Embryonic facial prominence (tissue), 1 donor: ENCODE results near the gene MDH2.
"Not testable (repeated sequence)": the region's sequence is repeated elsewhere in the genome, so short reads cannot be mapped to it uniquely, and the experiment has no call there.

ENCODE experiments used
- DNase-seq: peaks from one replicate; pipeline ENCODE4 v3.0.0-alpha.2; 2016; ENCODE audit errors: extremely low spot score

Gene MDH2

GRCh38 chr7:76047305-76047810 is 548 bp upstream of the MDH2 start:
- DNase-seq, result no peak

DNA sequence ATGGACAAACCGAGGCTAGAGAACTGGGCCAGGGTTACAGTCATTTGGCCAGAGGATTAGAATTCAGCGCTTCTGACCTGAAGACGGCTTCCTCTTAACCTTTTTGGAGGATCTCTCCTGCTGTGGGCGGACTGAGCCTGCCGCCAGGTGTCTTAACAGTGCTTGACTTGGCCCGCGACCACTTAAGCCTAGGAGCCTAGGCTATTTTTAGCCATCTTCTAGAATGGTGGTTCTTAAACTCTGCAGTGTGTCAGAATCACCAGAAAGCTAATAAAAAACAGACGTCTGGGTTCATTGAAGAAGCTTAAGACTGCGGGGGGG is 722 bp downstream of the MDH2 start:
- DNase-seq, result no peak

GRCh38 chr7:76049295-76049694 is 1.4 kb downstream of the MDH2 start:
- no peak for DNase-seq

GRCh38 chr7:76050545-76050944 is 2.6 kb downstream of the MDH2 start:
- DNase-seq, result no peak

DNA sequence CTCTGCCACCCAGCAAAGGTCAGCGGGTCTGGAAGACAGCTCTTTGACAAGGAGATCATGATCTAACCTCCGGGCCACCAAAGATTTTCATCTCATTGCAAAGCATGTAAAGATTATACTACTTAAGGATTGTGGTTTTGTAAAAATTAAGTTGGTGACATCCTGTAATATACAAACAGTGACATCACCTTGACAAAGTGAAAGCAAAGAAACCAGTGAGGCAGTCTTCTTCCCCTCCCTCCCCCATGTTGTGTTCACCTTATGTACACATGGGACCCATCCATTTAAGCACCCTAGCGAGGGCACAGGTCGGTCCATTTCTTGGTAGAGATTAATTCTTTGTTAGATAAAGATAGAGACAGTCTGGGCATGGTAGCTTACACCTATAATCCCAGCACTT is 3.9 kb downstream of the MDH2 start:
- no peak for DNase-seq

DNA sequence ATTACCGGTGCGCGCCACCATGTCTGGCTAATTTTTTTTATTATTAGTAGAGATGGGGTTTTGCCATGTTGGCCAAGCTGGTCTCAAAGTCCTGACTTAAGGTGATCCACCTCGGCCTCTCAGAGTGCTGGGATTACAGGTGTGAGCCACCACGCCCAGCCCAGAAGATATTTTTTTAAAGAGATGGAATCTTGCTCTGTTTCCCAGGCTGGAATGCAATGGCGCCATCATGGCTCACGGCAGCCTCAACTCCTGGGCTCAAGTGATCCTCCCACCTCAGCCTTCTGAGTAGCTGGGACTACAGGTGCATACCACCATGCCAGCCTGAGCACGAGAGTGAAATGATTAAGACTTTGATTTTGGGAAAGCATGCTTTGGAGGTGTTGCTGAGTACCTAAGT is 4.8 kb downstream of the MDH2 start:
- not testable (repeated sequence) for DNase-seq

DNA sequence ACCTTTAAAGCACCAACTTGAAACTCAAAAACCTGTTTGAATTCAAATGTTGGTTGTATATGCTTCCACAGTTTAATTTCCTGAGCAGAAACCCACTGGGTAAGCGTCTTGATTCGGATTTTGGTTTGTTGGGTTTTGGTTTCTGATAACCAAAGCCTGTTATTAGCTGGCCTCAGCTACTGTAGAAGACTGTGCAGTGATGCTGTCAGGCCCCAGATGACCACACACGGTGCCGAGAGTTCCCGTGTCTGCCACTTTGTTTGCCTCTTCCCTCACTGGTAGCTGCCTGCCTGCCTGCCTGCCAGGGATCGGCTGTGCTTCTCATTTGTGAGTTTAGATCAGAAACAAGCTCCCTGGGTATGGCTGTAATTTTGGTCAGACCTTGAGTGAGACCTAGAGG is 5.6 kb downstream of the MDH2 start:
- no peak for DNase-seq

GRCh38 chr7:76054123-76055120 is 6.5 kb downstream of the MDH2 start:
- DNase-seq, result no peak

DNA sequence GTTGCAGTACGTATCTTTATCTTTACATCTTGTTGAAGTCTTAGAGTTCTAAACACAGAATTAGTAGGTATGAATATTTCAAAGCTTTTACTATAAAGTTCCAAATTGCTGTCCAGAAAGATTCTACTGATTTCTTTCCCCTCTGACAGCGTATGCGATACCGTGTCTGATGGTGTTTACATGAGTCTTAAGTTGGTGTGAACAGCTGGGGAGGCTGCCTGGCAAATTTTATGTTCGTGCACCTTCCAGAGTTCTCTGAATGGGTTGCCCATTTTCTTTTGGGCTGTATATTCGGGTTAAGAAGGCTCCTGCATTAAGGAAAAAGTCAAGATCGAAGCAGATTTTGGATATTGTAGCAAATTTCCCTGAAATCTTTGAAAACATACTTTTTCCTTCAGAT is 8.3 kb downstream of the MDH2 start:
- DNase-seq, result no peak

DNA sequence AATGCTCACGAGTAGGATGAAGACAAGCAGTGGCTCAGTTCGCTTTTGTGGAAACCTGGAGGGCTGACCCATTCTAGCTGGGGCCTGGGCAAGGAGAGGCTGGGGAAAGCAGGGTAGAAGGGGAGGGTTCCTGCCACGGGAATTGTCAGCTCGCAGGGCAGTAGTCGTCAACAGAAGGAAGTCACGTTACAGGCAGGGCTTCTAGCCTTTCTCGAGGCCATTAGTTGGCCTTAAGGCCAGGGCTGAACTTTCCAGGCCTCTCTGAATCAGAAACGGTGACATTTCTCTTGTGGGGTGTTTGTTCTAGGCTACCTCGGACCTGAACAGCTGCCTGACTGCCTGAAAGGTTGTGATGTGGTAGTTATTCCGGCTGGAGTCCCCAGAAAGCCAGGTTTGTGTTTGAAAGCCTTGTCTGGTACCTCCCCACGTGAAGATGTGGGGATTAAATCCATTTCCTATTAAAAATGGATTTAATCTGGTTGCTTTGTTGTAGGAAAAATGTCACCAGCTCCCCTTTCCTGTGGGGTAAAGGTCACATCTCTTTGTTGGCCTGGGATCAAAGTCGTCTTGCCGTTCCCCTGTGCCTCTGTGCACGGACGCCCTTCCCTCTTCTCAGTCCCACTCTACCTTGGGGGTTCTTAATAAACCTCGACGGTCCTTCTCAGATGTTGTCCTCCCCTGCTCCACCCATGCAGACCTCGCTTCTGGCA is 9.4 kb downstream of the MDH2 start:
- no peak for DNase-seq

GRCh38 chr7:76057813-76058145 is 9.9 kb downstream of the MDH2 start:
- no peak for DNase-seq

DNA sequence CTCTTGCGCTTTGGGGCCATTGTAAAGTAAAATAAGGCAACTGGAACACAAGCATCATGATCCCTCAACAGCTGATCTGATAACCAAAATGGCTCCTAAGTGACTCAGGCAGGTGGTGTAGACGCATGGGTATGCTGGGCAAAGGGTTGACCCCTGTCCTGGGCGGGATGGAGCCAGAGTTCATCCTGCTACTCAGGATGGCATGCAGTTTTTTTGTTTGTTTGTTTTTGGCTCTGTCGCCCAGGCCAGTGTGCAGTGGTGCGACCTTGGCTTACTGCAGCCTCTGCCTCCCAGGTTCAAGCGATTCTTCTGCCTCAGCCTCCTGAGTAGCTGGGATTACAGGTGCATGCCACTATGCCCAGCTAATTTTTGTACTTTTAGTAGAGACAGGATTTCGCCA is 10.8 kb downstream of the MDH2 start:
- DNase-seq, result not testable (repeated sequence)

- DNase-seq, result no peak
Observed at GRCh38 chr7:76060842-76061241, 12.9 kb downstream of the MDH2 start.

DNA sequence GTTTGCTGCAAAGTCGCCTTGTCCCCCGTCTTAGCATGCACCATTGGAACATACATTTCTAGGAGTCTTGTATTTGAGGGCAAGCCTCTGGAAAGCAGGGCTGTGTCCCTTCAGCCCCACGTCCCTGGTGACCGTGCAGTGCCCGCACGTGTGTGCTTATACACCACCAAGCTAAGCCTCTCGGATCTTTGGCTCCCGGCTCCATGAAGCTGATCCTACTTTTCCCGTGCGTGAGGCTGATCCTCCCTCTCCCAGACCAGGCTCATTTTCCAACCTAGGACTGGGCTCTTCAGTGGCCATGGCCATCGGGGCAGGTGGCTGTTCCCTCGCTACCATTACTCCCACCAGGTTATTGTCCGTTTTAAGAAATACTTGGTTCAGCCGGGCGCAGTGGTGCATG is 14.3 kb downstream of the MDH2 start:
- no peak for DNase-seq

DNA sequence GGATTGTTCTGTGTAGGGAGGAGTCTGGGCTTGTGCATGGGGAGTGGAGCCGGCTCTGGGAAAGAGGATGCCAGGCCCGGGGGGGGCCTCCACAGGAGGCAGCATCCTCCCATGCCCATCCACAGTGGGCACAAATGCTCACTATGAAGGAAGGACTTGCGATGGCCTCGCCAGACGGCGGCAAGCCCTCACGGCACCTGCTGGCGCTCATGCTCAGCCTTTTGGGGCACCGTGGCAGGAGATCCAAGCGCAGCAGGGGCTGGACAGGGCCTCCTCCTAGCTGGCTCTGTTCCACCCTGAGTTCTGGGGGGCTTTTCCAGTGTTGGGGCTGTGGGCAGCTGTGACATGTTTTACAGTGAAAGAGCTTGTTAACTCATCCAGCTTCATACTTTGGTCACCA is 15.2 kb downstream of the MDH2 start:
- no peak for DNase-seq

DNA sequence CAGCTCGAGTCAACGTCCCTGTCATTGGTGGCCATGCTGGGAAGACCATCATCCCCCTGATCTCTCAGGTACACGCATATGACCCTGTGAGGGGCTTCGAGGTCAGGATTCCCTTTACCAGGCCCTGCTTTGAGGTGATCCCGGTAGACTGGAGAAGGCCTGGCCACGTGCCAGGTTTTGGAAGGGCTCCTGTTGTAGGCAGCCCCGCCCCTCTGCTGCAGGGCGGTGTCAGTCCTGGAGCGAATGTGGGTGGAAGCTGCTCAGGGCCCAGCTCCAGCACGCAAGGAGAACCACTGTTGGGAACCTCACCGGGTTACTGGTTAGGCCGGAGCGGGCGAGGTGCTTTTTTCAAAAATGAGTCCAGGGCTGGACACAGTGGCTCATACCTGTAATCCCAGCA is 15.6 kb downstream of the MDH2 start:
- no peak for DNase-seq

GRCh38 chr7:76064208-76064970 is 16.5 kb downstream of the MDH2 start:
- no peak for DNase-seq

DNA sequence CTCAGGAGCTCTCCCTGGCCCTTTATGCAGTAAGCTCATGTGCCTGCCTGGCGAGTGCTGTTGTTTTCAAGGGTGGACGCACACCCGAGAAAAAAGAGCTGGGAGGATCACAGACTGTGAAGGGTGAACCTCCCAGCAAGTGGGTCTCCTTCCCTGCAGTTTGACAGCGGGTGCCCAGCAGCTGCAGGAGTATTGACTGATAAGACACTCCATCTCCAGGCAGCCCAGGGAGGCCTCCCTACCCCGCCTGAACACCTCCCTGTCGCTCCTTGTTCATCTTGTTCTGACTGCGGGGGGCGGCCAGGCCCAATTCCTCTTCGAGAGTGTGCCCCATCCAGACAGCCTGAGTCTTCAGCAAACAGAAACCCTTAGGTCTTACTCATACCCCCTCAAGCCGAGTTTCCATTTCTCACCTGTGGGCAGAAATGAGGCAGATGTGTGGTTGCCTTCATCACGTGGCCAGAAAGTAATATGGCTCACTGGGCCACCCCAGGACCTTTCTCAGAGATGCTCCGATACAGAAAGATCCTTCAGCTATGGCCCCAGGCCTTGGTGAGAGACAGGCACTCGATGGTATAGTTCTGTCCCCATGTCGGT is 17.2 kb downstream of the MDH2 start:
- no peak for DNase-seq

DNA sequence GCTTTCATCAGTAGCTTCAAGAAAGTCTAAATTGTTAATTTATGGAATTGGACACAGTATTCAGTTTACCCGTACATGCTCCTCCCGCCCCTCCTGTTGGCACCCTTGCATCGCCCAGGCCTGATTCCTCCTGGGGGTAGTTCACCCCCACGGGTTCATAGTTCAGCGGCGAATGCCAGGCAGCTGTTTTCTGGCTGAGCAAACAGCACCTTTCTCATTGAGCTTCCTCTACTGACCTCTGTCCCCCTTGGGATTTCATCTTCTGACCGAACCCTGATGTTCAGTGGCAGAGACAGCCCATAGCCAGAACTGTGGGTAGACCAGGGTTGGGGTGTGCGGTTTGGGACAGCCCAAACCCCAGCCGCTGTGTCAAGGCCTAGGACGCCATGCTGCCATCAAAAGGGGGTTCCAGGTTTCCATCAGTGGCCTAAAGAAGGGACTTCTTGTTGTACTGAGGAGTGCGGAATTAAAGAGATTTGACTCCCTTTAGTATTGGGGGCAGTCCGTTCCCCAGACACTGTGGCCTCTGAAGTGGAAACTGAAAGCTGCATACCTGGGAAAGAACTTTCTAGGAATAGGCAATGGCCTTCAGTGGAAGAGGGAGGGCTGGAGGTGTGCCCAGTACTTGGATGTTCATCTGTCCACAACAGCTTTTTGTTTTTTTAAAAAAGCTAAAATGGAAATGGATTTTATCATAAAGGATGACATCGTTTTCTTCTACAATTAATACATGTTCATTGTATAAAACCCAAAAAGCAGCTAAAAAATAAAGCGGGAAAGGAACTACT is 19.0 kb downstream of the MDH2 start:
- no peak for DNase-seq

DNA sequence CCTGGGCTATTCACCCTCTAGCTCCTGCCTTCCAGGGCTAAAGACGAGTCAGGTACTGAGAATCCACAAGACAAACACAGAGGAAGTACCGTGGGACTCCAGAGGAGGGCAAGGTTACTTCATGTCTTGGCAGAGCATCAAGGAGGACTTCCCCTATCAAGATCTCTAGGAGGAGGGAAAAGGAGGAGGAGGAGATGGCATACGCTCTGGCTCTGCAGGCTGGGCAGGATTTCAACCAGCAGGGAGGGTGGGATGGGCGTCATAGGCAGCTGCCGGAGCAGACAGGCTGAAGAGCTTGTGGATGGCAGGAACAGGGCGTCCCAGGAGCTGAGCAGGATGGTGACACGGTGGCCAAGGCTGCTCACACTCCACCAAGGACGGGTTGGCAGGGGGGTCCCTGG is 21.3 kb downstream of the MDH2 start:
- no peak for DNase-seq
